ENCODE data around the gene OTUD4.
"Not testable (repeated sequence)": the region's sequence is repeated elsewhere in the genome, so short reads cannot be mapped to it uniquely, and the experiment has no call there.

OTUD4 gene

DNA sequence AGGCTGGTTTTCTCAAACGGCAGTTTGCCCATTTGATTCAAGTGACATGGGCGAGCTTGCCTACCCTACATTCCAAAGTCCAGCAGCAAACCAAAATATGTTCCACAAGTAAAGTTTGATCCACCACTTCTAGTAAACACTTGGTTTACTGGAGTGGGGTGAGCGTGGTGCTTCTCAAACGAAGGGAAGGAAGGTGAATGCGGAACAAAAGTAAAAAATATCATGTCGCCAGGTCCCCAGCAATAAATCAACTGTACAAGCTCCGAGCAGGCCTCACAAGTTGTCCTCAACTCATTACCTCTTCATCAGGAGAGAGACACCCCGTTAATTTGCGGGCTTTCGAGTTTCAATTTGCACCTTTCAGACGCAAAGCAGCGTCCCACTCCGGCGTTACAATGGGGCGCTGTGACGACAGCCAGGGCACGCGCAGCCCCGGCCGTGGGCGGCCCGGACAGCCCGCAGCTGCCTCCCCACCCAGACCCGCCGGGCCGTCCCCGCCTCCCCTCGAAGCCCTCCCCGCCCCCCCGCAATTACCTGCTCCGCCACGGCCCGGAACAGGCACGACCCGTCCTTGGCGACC is 1.0 kb downstream of the OTUD4 start:
- peak; percentile 16 for DNase-seq

DNA sequence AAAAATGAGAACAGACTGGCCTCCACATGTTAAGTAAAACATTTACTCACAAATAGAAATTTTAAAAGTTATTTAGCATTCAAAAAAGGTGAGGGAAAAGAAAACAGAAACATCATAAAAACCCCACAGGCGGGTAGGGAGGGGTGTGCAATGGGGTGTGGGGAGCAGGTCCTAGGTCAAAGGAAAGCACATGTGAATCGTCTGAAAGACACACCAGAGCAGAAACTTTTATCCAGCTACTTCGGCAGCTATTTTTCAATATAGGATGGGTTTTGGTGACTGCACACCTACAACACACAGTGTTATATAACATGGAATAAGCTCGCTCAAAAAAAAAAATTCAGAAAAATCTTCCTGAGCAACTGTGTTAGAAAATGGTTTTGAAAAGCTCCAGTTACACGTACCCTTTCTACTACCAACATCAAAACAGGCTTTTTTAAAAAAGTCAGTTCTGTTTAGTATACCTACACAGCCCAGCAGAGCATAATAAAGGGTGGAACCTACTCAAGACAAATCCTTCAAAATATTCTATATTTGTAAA is 1.6 kb downstream of the OTUD4 start:
- DNase-seq = no peak

DNA sequence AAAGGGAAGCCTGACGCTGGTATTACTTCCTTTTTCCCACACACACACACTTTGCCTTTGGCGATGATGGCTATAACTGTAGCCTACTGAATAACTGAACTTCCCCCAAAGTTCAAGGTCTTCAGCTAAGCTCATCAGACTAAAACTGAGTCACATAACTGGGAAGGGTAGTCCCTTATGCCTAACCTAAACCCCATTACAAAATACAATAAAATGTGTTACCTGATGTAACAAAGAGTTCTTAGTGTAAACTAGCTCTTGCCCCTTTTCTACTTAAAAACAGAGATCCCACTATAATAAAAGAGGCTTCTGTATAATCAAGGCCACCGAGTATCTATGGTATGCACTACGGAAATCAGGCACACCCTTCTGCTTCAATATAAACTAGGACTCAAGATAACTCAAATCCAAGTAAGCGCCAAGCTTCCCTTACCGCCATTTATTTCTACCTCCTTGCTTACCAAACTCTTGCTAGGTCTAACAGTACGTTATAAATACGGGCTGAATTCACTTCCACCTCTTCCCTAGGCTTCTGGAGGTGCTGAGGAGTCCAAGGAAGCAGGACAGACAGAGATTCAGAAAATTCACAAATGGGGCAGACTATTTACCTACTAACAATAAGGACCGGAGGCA is 2.4 kb downstream of the OTUD4 start:
- DNase-seq = no peak

DNA sequence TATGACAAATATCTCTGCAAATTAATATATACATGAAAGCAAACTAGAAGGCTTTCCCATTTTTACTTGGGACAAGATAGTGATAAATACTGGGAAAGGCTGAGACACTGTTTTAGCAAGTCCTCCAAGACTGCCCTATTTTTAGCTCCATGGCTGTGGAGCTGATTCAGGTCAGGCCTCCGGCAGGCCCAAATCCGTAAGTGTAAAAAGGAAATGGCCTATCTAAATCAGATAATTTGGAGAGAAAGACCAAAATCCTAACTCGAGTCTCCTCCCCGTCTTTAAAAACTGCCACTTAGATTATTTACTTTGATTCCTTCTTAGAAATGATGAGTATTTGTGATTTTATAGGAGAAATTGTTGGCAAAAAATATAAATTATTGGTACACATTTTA is 2.9 kb downstream of the OTUD4 start:
- DNase-seq = no peak

DNA sequence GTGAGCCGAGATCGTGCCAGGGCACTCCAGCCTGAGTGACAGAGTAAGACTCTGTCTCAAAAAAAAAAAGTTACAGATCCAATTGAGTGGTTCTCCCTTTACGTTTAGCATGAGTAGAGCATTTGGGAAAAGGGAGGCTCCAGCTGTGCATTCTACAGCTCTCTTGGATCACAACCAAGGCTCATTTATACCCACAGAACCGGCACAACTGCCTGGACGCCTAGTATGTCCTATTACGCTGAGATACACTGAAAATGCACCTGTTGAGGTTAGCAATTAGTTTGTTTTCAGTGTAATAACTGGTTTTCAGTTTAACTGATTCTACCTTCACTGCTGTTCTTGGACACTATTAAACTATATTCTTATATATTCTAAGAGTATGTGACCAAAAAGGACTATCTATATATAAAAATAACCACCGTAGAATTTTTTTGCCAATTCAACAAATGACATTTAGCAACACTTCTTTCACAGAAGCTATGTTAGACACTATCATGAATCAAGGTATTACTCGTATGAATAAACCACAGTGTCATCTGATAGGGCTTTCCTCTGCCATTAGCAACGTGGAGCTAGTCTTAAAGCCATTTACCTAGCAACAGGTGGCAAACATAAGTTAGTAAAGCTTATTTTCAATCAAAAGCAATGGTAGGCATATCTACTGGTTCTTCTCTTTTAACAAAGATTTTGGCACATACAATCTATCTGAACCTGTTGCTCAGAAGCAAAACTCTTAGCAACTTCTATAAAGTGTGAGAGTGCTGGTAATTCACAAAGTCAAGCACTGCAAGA is 3.6 kb downstream of the OTUD4 start:
- DNase-seq = no peak

DNA sequence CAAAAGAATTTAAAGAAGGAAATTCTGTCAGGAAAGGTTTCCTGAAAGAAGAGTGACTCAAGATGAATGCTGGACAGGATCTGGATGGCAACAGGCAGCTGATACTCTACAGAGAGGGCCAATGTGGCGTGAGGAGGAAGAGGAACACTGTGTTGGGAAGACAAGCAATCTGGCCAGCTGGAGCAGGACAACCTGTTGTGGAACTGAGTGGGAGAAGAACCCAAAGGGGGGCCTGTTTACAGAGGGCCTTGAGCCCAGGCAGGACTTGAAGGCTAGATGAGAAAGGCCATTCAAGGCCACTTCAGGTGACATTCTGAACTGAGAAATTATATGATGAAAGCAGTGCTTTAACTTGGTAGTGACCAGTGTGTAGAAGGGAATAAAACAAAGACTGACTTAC is 8.5 kb downstream of the OTUD4 start:
- DNase-seq = no peak

DNA sequence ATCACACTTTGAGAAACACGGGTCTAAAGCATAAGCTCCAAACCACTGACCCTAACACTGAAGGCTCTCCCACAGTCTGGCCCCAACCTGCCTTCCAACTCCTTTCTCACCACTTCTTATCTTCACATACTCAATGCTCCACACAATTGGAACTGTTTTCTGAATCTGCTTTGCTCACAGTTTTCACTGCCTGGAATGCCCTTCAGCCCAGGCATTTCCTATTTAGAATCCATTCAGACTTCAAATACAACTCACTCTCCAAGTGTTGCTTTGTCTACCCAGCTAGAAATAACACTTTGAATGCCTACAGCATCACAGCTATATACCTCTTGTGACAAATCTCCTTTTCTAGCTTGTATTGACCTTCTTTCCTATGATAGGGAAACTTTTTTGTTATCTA is 10.2 kb downstream of the OTUD4 start:
- DNase-seq = no peak

DNA sequence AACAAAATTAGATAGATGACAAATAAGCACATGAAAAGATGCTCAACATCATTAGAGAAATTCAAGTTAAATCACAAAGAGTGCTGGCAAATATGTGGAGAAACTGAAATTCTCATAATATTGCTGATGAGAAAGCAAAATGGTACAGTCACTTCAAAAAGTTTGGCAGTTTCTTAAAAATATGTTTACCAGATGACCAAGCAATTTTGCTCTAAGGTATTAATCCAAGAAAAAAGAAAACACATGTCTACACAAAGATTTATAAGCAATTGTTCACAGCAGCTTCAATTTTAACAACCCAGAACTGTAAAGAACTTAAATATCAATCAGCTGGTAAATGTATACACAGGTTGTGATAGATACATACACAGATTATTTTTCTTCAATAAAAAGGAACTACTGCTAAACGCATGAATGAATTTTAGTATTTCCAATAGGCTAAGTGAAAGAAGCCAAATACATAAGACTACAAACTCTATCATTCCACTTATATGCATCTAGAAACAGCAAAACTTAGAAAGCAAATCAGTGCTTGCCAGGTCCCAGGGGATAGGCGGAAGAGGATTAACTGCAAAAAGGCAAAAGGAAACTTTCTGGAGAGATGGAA is 11.7 kb downstream of the OTUD4 start:
- DNase-seq = no peak

DNA sequence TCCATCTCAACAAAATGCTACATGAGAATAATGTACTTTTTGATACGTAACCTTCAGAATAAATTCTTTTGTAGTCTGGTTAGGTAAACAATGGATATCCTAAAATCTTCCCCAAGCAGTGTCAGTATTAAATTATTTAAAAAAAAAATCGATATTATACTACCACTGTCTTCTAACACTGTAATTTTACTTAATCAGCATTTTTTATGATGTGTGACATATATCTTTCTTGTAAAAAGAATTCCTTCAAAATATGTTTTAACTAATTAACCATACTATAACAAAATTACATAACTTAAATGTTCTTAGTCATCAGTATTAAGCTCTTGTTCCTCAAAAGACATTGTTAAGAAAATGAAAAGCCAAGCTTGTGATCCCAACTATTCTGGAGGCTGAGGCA is 12.5 kb downstream of the OTUD4 start:
- DNase-seq = no peak

DNA sequence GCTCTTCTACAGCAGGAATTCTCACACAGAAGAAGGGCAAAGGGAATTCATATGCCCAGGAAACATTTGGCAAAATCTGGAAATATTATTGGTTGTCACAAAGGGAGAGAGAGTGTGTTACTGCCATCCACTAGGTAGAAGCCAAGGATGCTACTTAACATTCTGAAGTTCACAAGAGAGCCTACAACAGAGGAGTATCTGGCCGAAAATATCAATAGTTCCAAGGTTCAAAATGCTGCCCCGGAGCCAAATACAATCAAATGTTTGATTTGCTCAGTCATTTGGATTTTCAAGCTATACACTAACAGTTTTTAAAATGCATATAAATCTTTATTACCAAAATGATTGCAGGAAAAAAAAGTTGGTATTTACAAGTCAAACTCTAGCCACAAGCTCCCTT is 18.8 kb downstream of the OTUD4 start:
- no peak for DNase-seq

DNA sequence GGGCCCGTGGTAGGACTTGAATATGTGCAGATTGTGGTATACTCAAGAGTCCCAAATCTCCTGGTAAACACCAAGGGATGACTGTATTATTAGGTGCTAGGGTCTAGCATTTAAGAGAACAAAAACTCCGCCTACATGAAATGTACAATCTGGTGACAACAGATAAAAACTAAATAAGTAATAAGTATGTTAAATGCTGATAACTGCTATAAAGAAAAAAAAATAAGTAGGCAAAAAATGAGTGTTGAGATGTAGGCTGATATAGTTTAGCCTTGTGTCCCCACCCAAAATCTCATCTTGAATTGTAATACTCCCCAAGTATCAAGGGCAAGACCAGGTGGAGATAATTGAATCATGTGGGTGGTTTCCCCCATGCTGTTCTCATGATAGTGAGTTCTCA is 23.4 kb downstream of the OTUD4 start:
- DNase-seq = no peak

DNA sequence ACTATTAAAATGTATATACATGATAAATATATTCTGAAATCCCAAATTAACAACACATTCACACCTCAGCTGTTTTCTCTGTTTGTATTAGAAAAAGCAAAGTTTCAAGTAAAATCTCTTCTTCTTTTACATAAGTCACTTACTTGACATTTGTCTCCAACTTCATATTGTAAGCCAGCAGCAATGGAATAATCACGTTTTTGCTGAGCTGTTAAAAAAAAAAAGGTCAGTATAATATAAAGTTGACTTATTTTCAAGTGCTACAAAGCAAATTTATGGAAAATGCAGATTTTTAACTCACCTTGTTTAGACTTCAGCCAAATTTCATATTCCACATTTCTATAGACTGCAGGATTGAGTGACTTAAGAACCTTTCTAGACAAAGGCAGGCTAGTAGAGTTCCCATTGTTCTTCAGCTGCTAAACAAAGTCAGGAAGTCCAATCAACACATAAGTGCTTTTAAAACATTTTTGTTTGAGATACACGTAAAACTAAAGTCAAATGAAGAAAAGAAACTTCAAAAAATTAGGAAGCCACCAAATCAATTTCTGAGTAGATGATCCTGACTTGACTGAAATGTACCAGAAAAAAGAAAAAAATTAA is 25.0 kb downstream of the OTUD4 start:
- DNase-seq = no peak

DNA sequence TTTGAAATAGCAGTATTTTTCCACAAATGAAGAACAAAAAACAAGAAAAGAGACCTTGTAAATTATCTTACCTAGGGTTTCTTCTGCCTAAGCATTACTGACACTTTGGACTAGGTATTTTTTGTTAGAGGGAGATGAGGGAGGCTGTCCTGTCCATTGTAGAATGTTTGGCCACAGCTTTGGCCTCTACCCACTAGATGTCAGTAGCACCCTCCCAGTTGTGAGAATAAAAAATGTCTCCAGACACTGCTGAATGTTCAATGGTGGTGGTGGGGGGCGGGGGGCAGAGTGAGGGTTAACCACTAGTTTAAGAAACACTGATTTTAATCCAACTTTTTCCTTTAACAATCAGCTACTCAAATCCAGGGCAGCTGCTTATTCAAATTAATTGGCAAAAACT is 25.8 kb downstream of the OTUD4 start:
- DNase-seq = no peak

DNA sequence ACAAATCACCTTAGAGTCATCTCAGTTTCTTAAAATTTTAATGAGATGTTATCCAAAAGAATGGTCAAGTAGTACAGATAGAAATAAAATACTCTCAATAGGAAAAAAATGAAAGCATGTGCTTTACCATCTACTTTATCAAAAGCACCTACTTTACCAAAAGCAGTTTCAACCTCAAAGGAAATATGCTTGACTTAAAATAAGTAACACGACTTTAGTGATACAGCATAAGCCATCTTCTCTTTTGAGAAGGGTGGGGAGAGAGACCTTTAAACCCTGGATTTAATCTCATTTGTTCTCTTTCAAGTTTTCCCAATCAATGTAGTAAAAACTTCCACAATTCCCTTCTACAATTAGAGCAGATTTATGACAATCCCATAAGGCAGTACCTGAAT is 26.5 kb downstream of the OTUD4 start:
- DNase-seq = no peak

DNA sequence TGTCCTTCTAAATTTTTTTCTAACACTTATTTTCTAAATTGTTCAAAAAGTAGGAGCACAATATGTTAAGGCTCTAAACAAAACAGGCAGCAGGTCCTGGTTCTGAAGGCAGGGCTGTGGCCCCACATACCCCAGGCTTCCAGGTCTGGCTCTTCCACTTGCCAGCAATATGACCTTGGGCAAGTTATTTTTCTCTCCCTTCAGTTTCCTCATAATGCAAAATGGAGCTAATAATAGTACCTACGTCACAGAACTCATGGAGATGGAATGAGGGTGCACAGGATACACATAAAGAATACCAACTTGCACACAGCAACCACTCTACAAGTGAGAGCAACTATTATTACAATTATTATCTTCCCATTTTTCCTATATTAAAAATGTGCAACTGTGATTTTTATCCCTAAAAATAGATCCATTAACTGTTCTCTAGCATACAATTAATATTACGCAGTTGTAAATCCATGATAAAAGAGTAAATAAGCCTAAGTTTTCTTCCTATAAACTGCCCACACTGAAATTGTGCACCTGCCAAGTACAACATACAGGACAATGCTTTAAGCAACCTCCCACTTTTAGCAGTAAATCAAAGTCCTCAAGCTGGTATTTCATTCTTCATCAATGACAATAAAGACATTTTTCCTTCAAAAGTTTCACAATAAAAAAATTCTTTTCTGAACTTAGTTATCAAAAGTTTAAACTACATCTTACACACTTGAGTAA is 27.0 kb downstream of the OTUD4 start:
- no peak for DNase-seq

DNA sequence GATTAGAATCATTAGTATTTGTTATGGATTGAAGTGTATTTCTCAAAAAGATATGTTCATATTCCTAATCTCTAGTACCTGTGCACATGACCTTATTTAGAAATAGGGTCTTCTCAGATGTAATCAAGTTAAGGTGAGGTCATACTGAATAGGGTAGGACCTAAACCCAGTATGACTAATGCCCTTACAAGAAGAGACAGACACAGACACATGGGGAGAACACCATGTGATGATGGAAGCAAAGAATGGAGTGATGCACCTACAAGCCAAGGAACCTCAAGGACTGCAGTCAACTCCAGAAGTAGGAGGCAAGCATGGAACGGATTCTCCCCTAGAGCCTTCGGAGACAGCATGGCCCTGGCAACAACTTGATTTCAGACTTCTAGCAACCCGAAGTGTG is 31.4 kb downstream of the OTUD4 start:
- DNase-seq = no peak

DNA sequence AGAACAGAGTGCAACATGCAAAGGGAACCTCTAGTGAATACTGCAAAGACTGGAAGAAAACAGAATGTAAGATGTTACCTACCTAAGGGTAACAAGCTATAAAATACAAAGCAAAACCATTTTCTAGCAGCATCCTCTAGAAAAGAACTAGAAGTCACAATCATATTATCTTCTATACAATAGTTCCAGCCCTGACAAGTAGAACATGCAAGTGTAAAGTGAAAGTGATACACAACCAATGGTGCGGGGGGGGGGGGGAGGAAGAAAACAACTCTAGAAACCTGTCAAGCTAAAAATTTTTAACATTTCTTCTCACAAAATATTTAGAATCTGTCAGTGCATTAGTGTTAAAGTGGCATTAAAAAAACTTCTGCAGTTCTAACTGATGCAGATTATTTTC is 44.2 kb downstream of the OTUD4 start:
- not testable (repeated sequence) for DNase-seq

DNA sequence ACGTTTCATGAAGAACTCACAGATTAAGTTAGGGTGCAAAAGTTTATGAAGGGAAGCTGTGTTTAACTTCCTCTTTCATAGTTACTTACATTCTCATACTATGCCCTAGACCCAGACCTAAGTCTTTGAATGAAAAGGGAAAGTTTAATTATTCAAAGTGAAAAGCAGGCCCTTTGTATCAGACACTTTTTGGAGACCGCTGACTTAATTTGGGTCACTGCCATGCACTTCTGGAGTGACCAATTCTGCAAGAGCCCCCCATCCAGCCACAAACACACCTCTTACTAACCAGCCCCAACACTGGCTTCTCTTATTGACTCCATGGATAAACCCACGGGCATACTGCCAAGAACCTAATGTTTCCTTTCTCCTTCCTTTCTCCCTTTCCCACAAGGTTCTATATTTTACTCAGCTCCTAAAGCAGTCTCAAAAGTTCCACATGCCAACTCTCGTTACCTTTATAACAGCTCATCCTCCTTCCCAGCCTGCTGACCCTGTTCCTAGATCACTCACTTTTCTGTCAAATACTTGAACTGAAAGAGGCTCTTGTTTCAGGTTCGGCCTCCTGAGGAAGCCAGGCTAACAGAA is 47.8 kb downstream of the OTUD4 start:
- DNase-seq = no peak

DNA sequence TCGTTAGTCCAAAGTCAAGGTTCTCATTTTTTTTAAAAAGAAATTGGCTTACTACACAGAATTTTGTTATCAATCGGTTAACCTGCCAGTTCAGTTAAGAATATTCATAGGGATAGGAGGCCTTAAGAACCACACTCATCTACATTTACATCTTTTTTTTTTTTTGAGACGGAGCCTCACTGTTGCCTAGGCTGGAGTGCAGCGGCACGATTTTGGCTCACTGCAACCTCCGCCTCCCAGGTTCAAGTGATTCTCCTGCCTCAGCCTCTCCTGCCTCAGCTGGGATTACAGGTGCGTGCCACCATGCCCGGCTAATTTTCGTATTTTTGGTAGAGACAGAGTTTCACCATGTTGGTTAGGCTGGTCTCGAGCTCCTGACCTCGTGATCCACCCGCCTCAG is 48.5 kb downstream of the OTUD4 start:
- DNase-seq = no peak

DNA sequence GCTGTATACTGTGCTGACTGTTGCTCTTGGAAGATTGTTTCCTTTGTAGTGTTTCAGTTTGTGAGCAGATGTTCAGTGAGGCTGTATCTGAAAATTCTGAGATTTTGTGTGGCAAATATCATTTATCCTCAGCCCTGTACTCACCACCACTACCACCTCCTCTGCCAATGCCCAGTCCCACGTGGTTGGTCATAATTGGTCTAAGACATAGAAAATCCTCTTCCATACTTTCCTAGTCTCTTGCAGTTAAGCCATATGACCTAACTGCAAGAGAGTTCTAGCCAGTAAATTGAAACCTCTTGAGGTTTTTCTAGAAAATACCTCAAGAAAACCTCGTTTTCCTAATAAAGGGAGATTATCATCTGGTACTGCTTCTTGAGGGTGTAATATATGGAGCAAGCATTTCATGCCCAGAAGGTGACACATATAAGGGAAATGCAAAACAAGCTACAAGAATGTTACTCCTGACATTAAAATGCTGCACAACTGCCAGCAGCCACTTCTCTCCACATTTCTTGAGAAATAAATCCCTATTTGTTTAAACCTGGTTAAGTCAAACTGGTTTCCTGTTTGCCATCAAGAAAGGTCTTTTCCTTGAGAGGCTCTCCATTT is 49.5 kb downstream of the OTUD4 start:
- no peak for DNase-seq

DNA sequence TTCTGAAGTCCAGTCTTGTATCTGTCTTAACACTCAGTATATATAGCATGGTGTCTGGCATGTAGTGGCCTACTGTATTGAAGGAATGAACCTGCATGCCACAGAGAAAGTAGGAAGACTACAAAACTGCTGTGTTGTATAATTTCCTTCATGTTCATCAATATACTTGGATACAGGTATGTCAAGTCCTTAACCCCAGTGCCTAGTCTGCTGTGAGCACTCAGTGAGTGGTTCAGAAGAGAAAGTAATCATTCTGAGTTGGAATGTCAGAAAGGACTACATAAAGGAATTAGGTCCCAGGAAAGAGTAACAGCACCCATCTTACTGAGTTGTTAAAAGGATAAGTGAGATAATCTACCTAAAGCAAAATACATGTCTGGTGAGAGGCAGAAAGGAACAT is 50.3 kb downstream of the OTUD4 start:
- no peak for DNase-seq

DNA sequence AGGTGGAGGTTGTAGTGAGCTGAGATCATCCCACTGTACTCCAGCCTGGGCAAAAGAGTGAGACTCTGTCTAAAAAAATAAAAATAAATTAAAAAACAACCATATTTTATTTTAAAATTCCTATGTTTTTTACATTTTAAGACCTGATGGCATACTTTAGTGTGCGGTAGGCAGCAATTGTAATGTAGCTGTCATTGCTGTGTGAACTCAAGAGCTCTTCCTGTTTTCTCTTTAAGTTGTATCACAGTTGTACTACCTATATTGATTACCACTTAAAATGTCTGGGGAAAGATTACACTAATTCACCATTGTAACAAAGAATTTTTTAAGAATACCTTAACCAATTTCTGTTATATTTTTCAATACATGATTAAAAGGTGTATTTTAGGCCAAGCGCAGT is 55.0 kb downstream of the OTUD4 start:
- no peak for DNase-seq

Measured in NCI-H345 (cell line).